Lung (tissue), 12 donors: Measurements from ENCODE around the gene CD63. TPM values are rescaled to one million over a fixed set of nuclear protein-coding genes. Genes with fewer than 3 reads are reported as not detected.

Source experiments
- ATAC-seq: fragments of 200-7000 bp; cut with Tn5 transposase; one replicate; pipeline ENCODE4 v1.9.1; 2020; ENCODE audit warnings: moderate number of reproducible peaks; ENCODE audit not compliant: insufficient read depth, low FRiP score
- DNase-seq, 3 donors: peaks; one replicate each; pipeline ENCODE4 v3.0.0-alpha.2; 2013 to 2017
- H3K27ac ChIP-seq, 2 donors: one replicate each; pipeline ENCODE4 v1.5.1; 2013; ENCODE audit warnings: mild to moderate bottlenecking in 2 of 2, moderate library complexity in 2 of 2, control low read depth in 1 of 2, inconsistent platforms in 1 of 2, low read depth in 1 of 2, low read length in 1 of 2
- H3K27me3 ChIP-seq, 3 donors: one replicate each; pipeline ENCODE4 v1.5.1; 2013; ENCODE audit warnings: low read length in 2 of 3; ENCODE audit not compliant: control insufficient read depth in 3 of 3, insufficient read depth in 3 of 3
- H3K36me3 ChIP-seq, 4 donors: one replicate each; pipeline ENCODE4 v1.5.1; 2013; ENCODE audit warnings: low read length in 4 of 4, mild to moderate bottlenecking in 1 of 4, moderate library complexity in 1 of 4; ENCODE audit not compliant: control insufficient read depth in 4 of 4, insufficient read depth in 4 of 4
- H3K4me1 ChIP-seq, 5 donors: one replicate each; pipeline ENCODE4 v1.5.1; 2013; ENCODE audit warnings: low read length in 5 of 5, mild to moderate bottlenecking in 2 of 5, moderate library complexity in 1 of 5; ENCODE audit not compliant: control insufficient read depth in 5 of 5, insufficient read depth in 5 of 5
- H3K4me3 ChIP-seq: one replicate; pipeline ENCODE4 v1.5.1; 2013; ENCODE audit warnings: mild to moderate bottlenecking, control low read depth, moderate library complexity
- H3K9ac ChIP-seq, 2 donors: one replicate each; pipeline ENCODE4 v1.5.1; 2013; ENCODE audit warnings: low read length in 2 of 2, control low read depth in 1 of 2; ENCODE audit not compliant: insufficient read depth in 1 of 2
- H3K9me3 ChIP-seq, 4 donors: one replicate each; pipeline ENCODE4 v1.5.1; 2013; ENCODE audit warnings: low read length in 3 of 4, mild to moderate bottlenecking in 1 of 4, moderate library complexity in 1 of 4; ENCODE audit not compliant: control insufficient read depth in 4 of 4, insufficient read depth in 3 of 4
- CTCF ChIP-seq: IDR thresholded peaks from 2 replicates; pipeline ENCODE4 v1.5.1; 2012; ENCODE audit warnings: mild to moderate bottlenecking; ENCODE audit errors: control extremely low read depth, extremely low read depth
- WGBS, 2 donors: extraction: QIAGEN DNeasy Blood & Tissue Kit; methylation state at CpG; one replicate each; pipeline ENCODE4 v1.1.7; 2013; 5-methylcytosine and 5-hydroxymethylcytosine counted together
- polyA plus RNA-seq, 2 donors: library from polyadenylated mRNA; stranded (reverse); fragments of 200-250 nt; gene quantifications; one replicate each; pipeline ENCODE4 v1.2.1, GENCODE V29; 2013
- total RNA-seq, 2 donors: library from RNA; depleted of rRNA in 1 of 2; stranded (reverse); fragments of >200 nt in 1 of 2; gene quantifications; one replicate each; pipeline ENCODE4 v1.2.1, GENCODE V29; 2014 to 2021
- donor health status: control.
- donor health status: control.
- donor health status: Bipolar disorder and iron deficiency.
- donor health status: healthy.
- donor health status: DM: yes; HTN: yes; CAD: no.

Gene CD63
- total and polyA plus RNA-seq, 4 donors = 516 to 2,824 (median 1,627) TPM

- Histone ChIP-seq H3K9ac (no peak overlapping the region), H3K9me3 (no peaks in the 10 kb centered on the region), H3K4me3 (no peak overlapping the region), H3K27me3 (no peaks in the 10 kb centered on the region), H3K27ac (peak overlapping the region in 1 of 2 donors; percentile 94), H3K36me3 (peaks cover 0 to 19% (median 9%) of the 10 kb centered on the region in 4 donors), H3K4me1 (peaks cover 8 to 30% (median 21%) of the 10 kb centered on the region in 5 donors)
- no peak for ATAC-seq
- WGBS, 2 donors = 75 to 78% methylated on average over 4 of the region's 4 CpGs
- no peak for DNase-seq
- TF ChIP-seq CTCF = no peak
These were observed 10.1 kb downstream of the CD63 start for GRCh38 chr12:55718624-55719275.

- H3K27me3 ChIP-seq = no peaks in the 10 kb centered on the region
- ATAC-seq = no peak
- H3K36me3 ChIP-seq = peaks cover 0 to 14% (median 6%) of the 10 kb centered on the region in 4 donors
- no peak overlapping the region for H3K4me3 ChIP-seq
- H3K9me3 ChIP-seq = no peaks in the 10 kb centered on the region
- no peak for TF ChIP-seq CTCF
- DNase-seq = no peak
- H3K9ac ChIP-seq = no peak overlapping the region
- WGBS, 2 donors = 52 to 78% methylated on average over 4 of the region's 4 CpGs
- H3K4me1 ChIP-seq = peaks cover 8 to 34% (median 21%) of the 10 kb centered on the region in 5 donors
- peak overlapping the region; percentile 49 to 94 for H3K27ac ChIP-seq
These were observed 10.8 kb downstream of the CD63 start for GRCh38 chr12:55718015-55718414.

- Histone ChIP-seq H3K9ac (no peak overlapping the region), H3K9me3 (no peaks in the 10 kb centered on the region), H3K36me3 (peaks cover 0 to 11% (median 4%) of the 10 kb centered on the region in 4 donors), H3K27ac (peak overlapping the region; percentile 62 to 94), H3K4me1 (peaks cover 13 to 41% (median 21%) of the 10 kb centered on the region in 5 donors), H3K4me3 (no peak overlapping the region), H3K27me3 (no peaks in the 10 kb centered on the region)
- WGBS, 2 donors = 34 to 36% methylated on average over 8 of the region's 8 CpGs
- ATAC-seq (no peak), DNase-seq (no peak)
- TF ChIP-seq CTCF = no peak
These were observed 11.5 kb downstream of the CD63 start for GRCh38 chr12:55717011-55718007.
